SK-N-SH (cell line): ENCODE measurements around the gene BBOF1. TPM values are rescaled to one million over a fixed set of nuclear protein-coding genes. Genes with fewer than 3 reads are reported as not detected.

Experiments used
- CTCF ChIA-PET: fragments of 300-600, 350-600 bp; formaldehyde crosslinking; extraction: SDS; loops from one replicate; lab custom pipeline; 2021; lab: Yijun Ruan, JAX
- POLR2A ChIA-PET: fragments of 350-600 bp; sonication (Branson Sonifier 250); formaldehyde crosslinking; extraction: SDS; loops from one replicate; lab custom pipeline; 2020; ENCODE audit warnings: antibody characterized with exemption, inconsistent platforms; lab: Yijun Ruan, JAX
- DNase-seq: peaks from one replicate; pipeline ENCODE4 v3.0.0; 2012
- H2AFZ ChIP-seq: fragments of 200-600 bp; sonication (generic); 2 replicates; pipeline ENCODE4 v1.8.1; 2016; ENCODE audit warnings: antibody characterized with exemption, mild to moderate bottlenecking, low read depth
- H3F3A ChIP-seq: fragments of 200-600 bp; sonication (generic); replicated peaks from 2 replicates; pipeline ENCODE3; 2016; ENCODE audit warnings: antibody characterized with exemption, mild to moderate bottlenecking; ENCODE audit not compliant: insufficient read depth
- H3K27ac ChIP-seq, 2 experiments: fragments of 200-500 bp in 1 of 2; fragments of 200-600 bp in 1 of 2; sonication (Bioruptor generic) in 1 of 2; sonication (generic), shearing (Covaris generic) in 1 of 2; 2 replicates each; pipeline versions ENCODE4 v1.5.1 to v1.6.1; 2014 to 2016; ENCODE audit warnings: low read depth in 2 of 2, inconsistent platforms in 1 of 2, low read length in 1 of 2, mild to moderate bottlenecking in 1 of 2, mixed read lengths in 1 of 2
- H3K27me3 ChIP-seq: fragments of 200-600 bp; sonication (generic), shearing (Covaris generic); 2 replicates; pipeline ENCODE4 v1.6.1; 2016; ENCODE audit warnings: mixed run types; ENCODE audit not compliant: insufficient read depth
- H3K36me3 ChIP-seq, 2 experiments: fragments of 200-500 bp in 1 of 2; fragments of 200-600 bp in 1 of 2; sonication (Bioruptor generic) in 1 of 2; sonication (generic) in 1 of 2; replicated peaks in 1 of 2; 2 replicates each; pipeline versions ENCODE3 to v1.5.1; 2014 to 2016; ENCODE audit warnings: low read length in 1 of 2, mild to moderate bottlenecking in 1 of 2; ENCODE audit not compliant: insufficient read depth in 2 of 2, control insufficient read depth in 1 of 2
- H3K4me1 ChIP-seq, 2 experiments: fragments of 200-500 bp in 1 of 2; fragments of 200-600 bp in 1 of 2; sonication (Bioruptor generic) in 1 of 2; sonication (generic), shearing (Covaris generic) in 1 of 2; 2 replicates each; pipeline versions ENCODE4 v1.5.1 to v1.6.1; 2014 to 2016; ENCODE audit warnings: low read depth in 1 of 2, low read length in 1 of 2, mixed run types in 1 of 2; ENCODE audit not compliant: insufficient read depth in 2 of 2, control insufficient read depth in 1 of 2
- H3K4me2 ChIP-seq: fragments of 200-600 bp; sonication (generic), shearing (Covaris generic); 2 replicates; pipeline ENCODE4 v1.6.1; 2017; ENCODE audit warnings: mixed run types
- H3K4me3 ChIP-seq, 2 experiments: fragments of 200-500 bp in 1 of 2; fragments of 200-600 bp in 1 of 2; sonication (Bioruptor generic) in 1 of 2; sonication (generic), shearing (Covaris generic) in 1 of 2; 2 replicates each; pipeline versions ENCODE4 v1.5.1 to v1.8.1; 2014 to 2016; ENCODE audit warnings: low read depth in 2 of 2, inconsistent platforms in 1 of 2, low read length in 1 of 2, mild to moderate bottlenecking in 1 of 2, mixed read lengths in 1 of 2, moderate library complexity in 1 of 2
- H3K79me2 ChIP-seq: fragments of 200-600 bp; sonication (generic); 2 replicates; pipeline ENCODE4 v1.8.1; 2017; ENCODE audit warnings: mild to moderate bottlenecking; ENCODE audit not compliant: insufficient read depth
- H3K9ac ChIP-seq: fragments of 200-600 bp; sonication (generic); 2 replicates; pipeline ENCODE4 v1.6.1; 2017; ENCODE audit warnings: mixed run types
- H3K9me2 ChIP-seq: fragments of 200-600 bp; sonication (generic); 2 replicates; pipeline ENCODE4 v1.6.1; 2017; ENCODE audit warnings: mixed run types
- H3K9me3 ChIP-seq: fragments of 200-600 bp; sonication (generic); 2 replicates; pipeline ENCODE4 v1.6.1; 2017; ENCODE audit warnings: mixed run types, mild to moderate bottlenecking, moderate library complexity
- H4K20me1 ChIP-seq: fragments of 200-600 bp; sonication (generic); 2 replicates; pipeline ENCODE4 v1.6.1; 2017; ENCODE audit warnings: mild to moderate bottlenecking, mixed run types; ENCODE audit not compliant: insufficient read depth
- CHD2 ChIP-seq: fragments of 150-350 bp; IDR thresholded peaks from 2 replicates; pipeline ENCODE4 v1.6.1; 2018; ENCODE audit warnings: low read length; ENCODE audit not compliant: partially characterized antibody
- EP300 ChIP-seq, 2 experiments: IDR thresholded peaks; 2 replicates each; pipeline versions ENCODE4 v1.4.0 to v1.6.1; 2012; ENCODE audit warnings: borderline replicate concordance in 1 of 2, low read depth in 1 of 2, low read length in 1 of 2
- EZH2phosphoT487 ChIP-seq: fragments of 200-600 bp; sonication (generic); IDR thresholded peaks from 2 replicates; pipeline ENCODE4 v1.6.1; 2017; ENCODE audit warnings: low read depth, mixed run types, mild to moderate bottlenecking, antibody characterized with exemption, moderate library complexity, borderline replicate concordance
- FOXJ3 ChIP-seq: sonication (generic); formaldehyde crosslinking; IDR thresholded peaks from 2 replicates; pipeline ENCODE4 v1.5.1; 2020; ENCODE audit warnings: mild to moderate bottlenecking, missing genetic modification reagents
- FOXM1 ChIP-seq: IDR thresholded peaks from 2 replicates; pipeline ENCODE4 v1.4.0; 2012; ENCODE audit warnings: low read depth, mild to moderate bottlenecking
- JUND ChIP-seq: IDR thresholded peaks from 2 replicates; pipeline ENCODE4 v1.4.0; 2012
- MXI1 ChIP-seq: IDR thresholded peaks from 2 replicates; pipeline ENCODE4 v1.6.1; 2012; ENCODE audit warnings: mild to moderate bottlenecking, low read depth, low read length, improper control_type of control experiment
- NFIC ChIP-seq: IDR thresholded peaks from 2 replicates; pipeline ENCODE4 v1.4.0; 2012; ENCODE audit warnings: borderline replicate concordance
- POLR2AphosphoS5 ChIP-seq: IDR thresholded peaks from 2 replicates; pipeline ENCODE4 v1.6.1; 2012; ENCODE audit warnings: low read depth, low read length
- RCOR1 ChIP-seq: fragments of 150-350 bp; IDR thresholded peaks from 2 replicates; pipeline ENCODE4 v1.6.1; 2017; ENCODE audit warnings: antibody characterized with exemption, low read length
- RFX5 ChIP-seq: IDR thresholded peaks from 2 replicates; pipeline ENCODE4 v1.6.1; 2012; ENCODE audit warnings: mild to moderate bottlenecking, improper control_type of control experiment, low read length
- RXRA ChIP-seq: IDR thresholded peaks from 2 replicates; pipeline ENCODE4 v1.4.0; 2012; ENCODE audit warnings: low read depth, mild to moderate bottlenecking, borderline replicate concordance
- SIN3A ChIP-seq: IDR thresholded peaks from 2 replicates; pipeline ENCODE4 v1.6.1; 2012; ENCODE audit warnings: low read depth, mild to moderate bottlenecking, low read length, moderate library complexity, borderline replicate concordance
- SMC3 ChIP-seq: IDR thresholded peaks from 2 replicates; pipeline ENCODE4 v1.6.1; 2012; ENCODE audit warnings: low read depth, low read length, improper control_type of control experiment
- TAF1 ChIP-seq: IDR thresholded peaks from 2 replicates; pipeline ENCODE4 v1.6.1; 2012; ENCODE audit warnings: low read depth, mild to moderate bottlenecking, low read length, moderate library complexity, borderline replicate concordance
- TCF12 ChIP-seq: IDR thresholded peaks from 2 replicates; pipeline ENCODE4 v1.4.0; 2012
- TEAD4 ChIP-seq: IDR thresholded peaks from 2 replicates; pipeline ENCODE4 v1.4.0; 2012; ENCODE audit warnings: mild to moderate bottlenecking, borderline replicate concordance; ENCODE audit not compliant: insufficient read depth
- YY1 ChIP-seq: IDR thresholded peaks from 2 replicates; pipeline ENCODE4 v1.4.0; 2012; ENCODE audit warnings: low read depth, mild to moderate bottlenecking
- WGBS: methylation state at CpG from one replicate; pipeline ENCODE4 v1.1.6; 2017; ENCODE audit warnings: low lambda C conversion rate; 5-methylcytosine and 5-hydroxymethylcytosine counted together
- polyA plus RNA-seq, 3 experiments: library from polyadenylated mRNA; depleted of rRNA; stranded (reverse); fragments of >200 nt; gene quantifications; 2 replicates each; pipeline ENCODE4 v1.2.3, GENCODE V29; 2012
- TF ChIP-seq, protein P1 (sequence below): fragments of 200-600 bp; sonication (generic); IDR thresholded peaks from 2 replicates; pipeline ENCODE4 v1.6.1; 2017; ENCODE audit warnings: antibody characterized with exemption, mild to moderate bottlenecking, moderate library complexity
- TF ChIP-seq, protein P2 (sequence below): fragments of 150-350 bp; IDR thresholded peaks from 2 replicates; pipeline ENCODE4 v1.6.1; 2016; ENCODE audit warnings: mild to moderate bottlenecking, low read depth, low read length
- TF ChIP-seq, protein P3 (sequence below): IDR thresholded peaks from 2 replicates; pipeline ENCODE4 v1.4.0; 2012; ENCODE audit warnings: low read depth, borderline replicate concordance
- TF ChIP-seq, protein P4 (sequence below): IDR thresholded peaks from 2 replicates; pipeline ENCODE4 v1.4.0; 2012; ENCODE audit warnings: low read depth, borderline replicate concordance
- TF ChIP-seq, protein P5 (sequence below): IDR thresholded peaks from 2 replicates; pipeline ENCODE4 v1.4.0; 2012; ENCODE audit warnings: low read depth
- TF ChIP-seq, protein P6 (sequence below): fragments of 150-350 bp; IDR thresholded peaks from 2 replicates; pipeline ENCODE4 v1.6.1; 2017; ENCODE audit warnings: antibody characterized with exemption, low read length, low read depth, borderline replicate concordance
- TF ChIP-seq, protein P7 (sequence below): IDR thresholded peaks from 2 replicates; pipeline ENCODE4; 2012

Gene BBOF1
- polyA plus RNA-seq, 1 of the 3 experiments (the other 2 are of a cell fraction): 1.9 TPM

DNA sequence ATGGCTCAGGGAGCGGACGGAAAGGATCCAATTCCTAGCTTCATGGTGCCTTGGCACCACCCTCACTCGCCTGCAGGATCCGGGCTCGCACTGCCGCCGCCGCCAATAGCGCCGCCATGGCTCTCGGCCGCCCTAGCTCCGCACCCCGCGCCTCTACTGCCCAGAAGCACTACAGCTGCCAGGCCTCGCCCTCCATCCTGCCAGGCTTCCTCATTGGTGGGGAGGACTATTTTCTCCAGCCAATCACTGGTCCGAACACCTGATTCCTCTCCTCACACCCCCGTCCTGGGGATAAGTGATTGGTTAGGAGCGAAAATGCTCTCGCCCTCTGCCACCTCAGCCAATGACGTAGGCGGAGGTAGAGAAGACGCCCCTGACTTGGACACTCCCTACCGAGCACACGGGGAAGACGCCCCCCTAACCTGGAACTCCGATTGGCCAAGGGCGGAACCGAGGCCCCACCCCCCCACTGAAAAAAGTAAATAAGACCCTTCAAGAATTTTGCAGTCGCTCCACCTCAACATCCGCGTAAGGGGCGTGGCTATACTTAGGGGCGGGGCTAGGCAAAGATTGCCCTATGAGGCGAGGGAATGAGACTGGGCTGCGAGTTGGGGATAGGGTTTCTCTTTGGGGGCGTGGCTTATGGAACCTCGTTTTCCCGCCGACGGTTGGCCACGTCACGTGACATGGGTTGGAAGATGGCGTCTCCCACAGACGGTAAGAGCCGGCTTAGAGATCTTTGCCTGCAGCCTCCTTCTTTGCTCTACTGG, 65.3 kb downstream of the BBOF1 start, which contains the start of the genes ALDH6A1 and LIN52:
Gene ALDH6A1, minus strand, starts transcription at position 177 of the 770 bp plus-strand sequence. Its CDS starts 59 bp downstream, at position 118.
Gene LIN52, plus strand, starts transcription at position 680 of the 770 bp plus-strand sequence. Its CDS starts 19 bp downstream, at position 699.
- POLR2A ChIA-PET: interaction anchor here (0.5 to 1.2 kb wide), 3 partner anchors 11 to 155 kb away, joined by 3 read pairs; partner anchors contain the start of gene VSX2
- H3K4me3 ChIP-seq: peak within 1 kb of the TSS; percentile 72 to 84
- WGBS: 1% methylated on average over 17 of the region's 46 CpGs
- peak; percentile 80 for TF ChIP-seq MXI1
- TF ChIP-seq FOXJ3 (CRISPR knock-in tag): no peak
- TF ChIP-seq, protein P1, sequence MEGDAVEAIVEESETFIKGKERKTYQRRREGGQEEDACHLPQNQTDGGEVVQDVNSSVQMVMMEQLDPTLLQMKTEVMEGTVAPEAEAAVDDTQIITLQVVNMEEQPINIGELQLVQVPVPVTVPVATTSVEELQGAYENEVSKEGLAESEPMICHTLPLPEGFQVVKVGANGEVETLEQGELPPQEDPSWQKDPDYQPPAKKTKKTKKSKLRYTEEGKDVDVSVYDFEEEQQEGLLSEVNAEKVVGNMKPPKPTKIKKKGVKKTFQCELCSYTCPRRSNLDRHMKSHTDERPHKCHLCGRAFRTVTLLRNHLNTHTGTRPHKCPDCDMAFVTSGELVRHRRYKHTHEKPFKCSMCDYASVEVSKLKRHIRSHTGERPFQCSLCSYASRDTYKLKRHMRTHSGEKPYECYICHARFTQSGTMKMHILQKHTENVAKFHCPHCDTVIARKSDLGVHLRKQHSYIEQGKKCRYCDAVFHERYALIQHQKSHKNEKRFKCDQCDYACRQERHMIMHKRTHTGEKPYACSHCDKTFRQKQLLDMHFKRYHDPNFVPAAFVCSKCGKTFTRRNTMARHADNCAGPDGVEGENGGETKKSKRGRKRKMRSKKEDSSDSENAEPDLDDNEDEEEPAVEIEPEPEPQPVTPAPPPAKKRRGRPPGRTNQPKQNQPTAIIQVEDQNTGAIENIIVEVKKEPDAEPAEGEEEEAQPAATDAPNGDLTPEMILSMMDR: peak; percentile 29; the same call in 1 of the 2 replicates
- peak; percentile 90 for TF ChIP-seq RFX5
- peak; percentile 27 for TF ChIP-seq CHD2
- TF ChIP-seq FOXM1: no peak
- TF ChIP-seq, protein P2, sequence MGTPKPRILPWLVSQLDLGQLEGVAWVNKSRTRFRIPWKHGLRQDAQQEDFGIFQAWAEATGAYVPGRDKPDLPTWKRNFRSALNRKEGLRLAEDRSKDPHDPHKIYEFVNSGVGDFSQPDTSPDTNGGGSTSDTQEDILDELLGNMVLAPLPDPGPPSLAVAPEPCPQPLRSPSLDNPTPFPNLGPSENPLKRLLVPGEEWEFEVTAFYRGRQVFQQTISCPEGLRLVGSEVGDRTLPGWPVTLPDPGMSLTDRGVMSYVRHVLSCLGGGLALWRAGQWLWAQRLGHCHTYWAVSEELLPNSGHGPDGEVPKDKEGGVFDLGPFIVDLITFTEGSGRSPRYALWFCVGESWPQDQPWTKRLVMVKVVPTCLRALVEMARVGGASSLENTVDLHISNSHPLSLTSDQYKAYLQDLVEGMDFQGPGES: peak; percentile 66
- TF ChIP-seq, protein P3, sequence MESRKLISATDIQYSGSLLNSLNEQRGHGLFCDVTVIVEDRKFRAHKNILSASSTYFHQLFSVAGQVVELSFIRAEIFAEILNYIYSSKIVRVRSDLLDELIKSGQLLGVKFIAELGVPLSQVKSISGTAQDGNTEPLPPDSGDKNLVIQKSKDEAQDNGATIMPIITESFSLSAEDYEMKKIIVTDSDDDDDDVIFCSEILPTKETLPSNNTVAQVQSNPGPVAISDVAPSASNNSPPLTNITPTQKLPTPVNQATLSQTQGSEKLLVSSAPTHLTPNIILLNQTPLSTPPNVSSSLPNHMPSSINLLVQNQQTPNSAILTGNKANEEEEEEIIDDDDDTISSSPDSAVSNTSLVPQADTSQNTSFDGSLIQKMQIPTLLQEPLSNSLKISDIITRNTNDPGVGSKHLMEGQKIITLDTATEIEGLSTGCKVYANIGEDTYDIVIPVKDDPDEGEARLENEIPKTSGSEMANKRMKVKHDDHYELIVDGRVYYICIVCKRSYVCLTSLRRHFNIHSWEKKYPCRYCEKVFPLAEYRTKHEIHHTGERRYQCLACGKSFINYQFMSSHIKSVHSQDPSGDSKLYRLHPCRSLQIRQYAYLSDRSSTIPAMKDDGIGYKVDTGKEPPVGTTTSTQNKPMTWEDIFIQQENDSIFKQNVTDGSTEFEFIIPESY: no peak
- TF ChIP-seq, protein P4, sequence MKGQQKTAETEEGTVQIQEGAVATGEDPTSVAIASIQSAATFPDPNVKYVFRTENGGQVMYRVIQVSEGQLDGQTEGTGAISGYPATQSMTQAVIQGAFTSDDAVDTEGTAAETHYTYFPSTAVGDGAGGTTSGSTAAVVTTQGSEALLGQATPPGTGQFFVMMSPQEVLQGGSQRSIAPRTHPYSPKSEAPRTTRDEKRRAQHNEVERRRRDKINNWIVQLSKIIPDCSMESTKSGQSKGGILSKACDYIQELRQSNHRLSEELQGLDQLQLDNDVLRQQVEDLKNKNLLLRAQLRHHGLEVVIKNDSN: peak; percentile 95
- TF ChIP-seq SMC3: no peak
- TF ChIP-seq, protein P5, sequence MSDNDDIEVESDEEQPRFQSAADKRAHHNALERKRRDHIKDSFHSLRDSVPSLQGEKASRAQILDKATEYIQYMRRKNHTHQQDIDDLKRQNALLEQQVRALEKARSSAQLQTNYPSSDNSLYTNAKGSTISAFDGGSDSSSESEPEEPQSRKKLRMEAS: peak; percentile 82
- TF ChIP-seq, protein P6, sequence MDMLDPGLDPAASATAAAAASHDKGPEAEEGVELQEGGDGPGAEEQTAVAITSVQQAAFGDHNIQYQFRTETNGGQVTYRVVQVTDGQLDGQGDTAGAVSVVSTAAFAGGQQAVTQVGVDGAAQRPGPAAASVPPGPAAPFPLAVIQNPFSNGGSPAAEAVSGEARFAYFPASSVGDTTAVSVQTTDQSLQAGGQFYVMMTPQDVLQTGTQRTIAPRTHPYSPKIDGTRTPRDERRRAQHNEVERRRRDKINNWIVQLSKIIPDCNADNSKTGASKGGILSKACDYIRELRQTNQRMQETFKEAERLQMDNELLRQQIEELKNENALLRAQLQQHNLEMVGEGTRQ: peak; percentile 83
- TF ChIP-seq EP300 (IDR thresholded peaks at IDR 0.05; ENCODE audit: borderline replicate concordance in 1 of 2, low read depth in 1 of 2, low read length in 1 of 2): no peak
- TF ChIP-seq YY1: peak; percentile 94
- TF ChIP-seq, protein P7, sequence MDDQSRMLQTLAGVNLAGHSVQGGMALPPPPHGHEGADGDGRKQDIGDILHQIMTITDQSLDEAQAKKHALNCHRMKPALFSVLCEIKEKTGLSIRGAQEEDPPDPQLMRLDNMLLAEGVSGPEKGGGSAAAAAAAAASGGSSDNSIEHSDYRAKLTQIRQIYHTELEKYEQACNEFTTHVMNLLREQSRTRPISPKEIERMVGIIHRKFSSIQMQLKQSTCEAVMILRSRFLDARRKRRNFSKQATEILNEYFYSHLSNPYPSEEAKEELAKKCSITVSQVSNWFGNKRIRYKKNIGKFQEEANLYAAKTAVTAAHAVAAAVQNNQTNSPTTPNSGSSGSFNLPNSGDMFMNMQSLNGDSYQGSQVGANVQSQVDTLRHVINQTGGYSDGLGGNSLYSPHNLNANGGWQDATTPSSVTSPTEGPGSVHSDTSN: no peak; the same call in 1 of the 2 replicates
- TF ChIP-seq TEAD4: no peak
- no peak for TF ChIP-seq TCF12
- TF ChIP-seq POLR2AphosphoS5: peak; percentile 82
- no peak for TF ChIP-seq EZH2phosphoT487
- TF ChIP-seq JUND: no peak
- peak; percentile 57; the same call in 1 of the 2 replicates for TF ChIP-seq SIN3A
- peak; percentile 88 for TF ChIP-seq TAF1
- no peak for TF ChIP-seq RXRA
- TF ChIP-seq NFIC: no peak
- no peak for TF ChIP-seq RCOR1

More for the DNA sequence above, 65.3 kb downstream of the BBOF1 start, which contains the start of the genes ALDH6A1 and LIN52:
- H2AFZ ChIP-seq: peak within 1 kb of the TSS; percentile 99
- no peaks in the 10 kb centered on the region for H4K20me1 ChIP-seq
- H3K27me3 ChIP-seq: no peaks in the 10 kb centered on the region
- no peaks in the 10 kb centered on the region for H3K9me2 ChIP-seq
- H3K36me3 ChIP-seq: no peaks in the 10 kb centered on the region
- CTCF ChIA-PET: interaction anchor here (0.6 to 1.3 kb wide), 3 partner anchors 28 to 167 kb away, joined by 4 read pairs; no protein-coding TSS in a partner anchor
- DNase-seq: peak; percentile 98
- H3K4me1 ChIP-seq: peaks cover 0 to 10% of the 10 kb centered on the region in 2 experiments; a peak in 2 of 4 replicates
- H3K9ac ChIP-seq: peak within 1 kb of the TSS; percentile 88
- no peaks in the 10 kb centered on the region for H3F3A ChIP-seq
- H3K4me2 ChIP-seq: peak within 1 kb of the TSS; percentile 97
- no peaks in the 10 kb centered on the region for H3K9me3 ChIP-seq
- H3K79me2 ChIP-seq: peaks cover 41% of the 10 kb centered on the region
- H3K27ac ChIP-seq: peak within 1 kb of the TSS; percentile 51 to 75
